ENCODE results near the gene CTDSP2. TPM values are rescaled to one million over a fixed set of nuclear protein-coding genes. Genes with fewer than 3 reads are reported as not detected.

CTDSP2 gene
- polyA plus RNA-seq, 1 of the 3 experiments (the other 2 are of a cell fraction): 119 TPM

DNA sequence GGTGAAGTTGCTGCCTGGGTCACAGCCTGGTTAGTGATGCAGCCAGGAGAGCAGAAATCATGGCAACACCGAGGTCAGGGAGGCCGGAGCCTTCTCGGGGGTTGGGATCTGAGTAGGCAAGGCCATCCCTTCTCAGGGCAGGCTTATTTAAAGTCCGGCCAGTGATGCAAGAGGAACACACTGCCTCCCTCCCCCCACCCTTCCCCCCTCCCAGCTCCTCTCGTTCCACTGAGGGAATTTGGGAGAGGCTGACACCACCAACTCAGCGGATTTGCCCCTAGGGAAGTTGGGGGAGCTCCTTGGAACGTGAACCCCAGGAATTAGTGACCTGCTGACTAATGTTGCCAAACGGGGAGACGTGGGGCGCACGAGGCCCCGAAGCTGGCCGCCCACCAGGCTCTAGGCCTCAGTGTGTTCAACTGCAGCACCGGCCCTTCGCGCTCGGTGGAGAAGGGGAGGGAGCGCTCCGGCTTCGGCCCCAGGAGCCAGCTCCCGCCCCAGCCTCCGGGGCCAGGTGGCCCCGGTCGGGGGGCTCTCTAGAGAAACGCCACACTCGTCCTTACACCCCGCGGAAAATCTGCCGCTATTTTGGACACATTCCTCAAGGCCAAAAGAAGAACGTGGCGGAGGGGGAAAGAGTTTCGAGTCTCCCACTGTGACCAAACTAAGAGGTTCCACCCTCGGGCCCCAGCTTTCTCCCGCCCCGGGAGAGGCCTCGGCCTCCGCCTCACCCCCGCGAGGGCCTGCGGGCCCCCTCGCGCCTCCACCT, 1.6 kb downstream of the CTDSP2 start (continued):
- TF ChIP-seq, protein P1, sequence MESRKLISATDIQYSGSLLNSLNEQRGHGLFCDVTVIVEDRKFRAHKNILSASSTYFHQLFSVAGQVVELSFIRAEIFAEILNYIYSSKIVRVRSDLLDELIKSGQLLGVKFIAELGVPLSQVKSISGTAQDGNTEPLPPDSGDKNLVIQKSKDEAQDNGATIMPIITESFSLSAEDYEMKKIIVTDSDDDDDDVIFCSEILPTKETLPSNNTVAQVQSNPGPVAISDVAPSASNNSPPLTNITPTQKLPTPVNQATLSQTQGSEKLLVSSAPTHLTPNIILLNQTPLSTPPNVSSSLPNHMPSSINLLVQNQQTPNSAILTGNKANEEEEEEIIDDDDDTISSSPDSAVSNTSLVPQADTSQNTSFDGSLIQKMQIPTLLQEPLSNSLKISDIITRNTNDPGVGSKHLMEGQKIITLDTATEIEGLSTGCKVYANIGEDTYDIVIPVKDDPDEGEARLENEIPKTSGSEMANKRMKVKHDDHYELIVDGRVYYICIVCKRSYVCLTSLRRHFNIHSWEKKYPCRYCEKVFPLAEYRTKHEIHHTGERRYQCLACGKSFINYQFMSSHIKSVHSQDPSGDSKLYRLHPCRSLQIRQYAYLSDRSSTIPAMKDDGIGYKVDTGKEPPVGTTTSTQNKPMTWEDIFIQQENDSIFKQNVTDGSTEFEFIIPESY (IDR thresholded peaks at IDR 0.05; ENCODE audit: borderline replicate concordance, low read depth): no peak
- TF ChIP-seq, protein P2, sequence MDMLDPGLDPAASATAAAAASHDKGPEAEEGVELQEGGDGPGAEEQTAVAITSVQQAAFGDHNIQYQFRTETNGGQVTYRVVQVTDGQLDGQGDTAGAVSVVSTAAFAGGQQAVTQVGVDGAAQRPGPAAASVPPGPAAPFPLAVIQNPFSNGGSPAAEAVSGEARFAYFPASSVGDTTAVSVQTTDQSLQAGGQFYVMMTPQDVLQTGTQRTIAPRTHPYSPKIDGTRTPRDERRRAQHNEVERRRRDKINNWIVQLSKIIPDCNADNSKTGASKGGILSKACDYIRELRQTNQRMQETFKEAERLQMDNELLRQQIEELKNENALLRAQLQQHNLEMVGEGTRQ (IDR thresholded peaks at IDR 0.05; ENCODE audit: borderline replicate concordance, low read depth, low read length): no peak
- TF ChIP-seq TEAD4 (IDR thresholded peaks at IDR 0.05; ENCODE audit: borderline replicate concordance, insufficient read depth) (no peak), FOXM1 (IDR thresholded peaks at IDR 0.05; ENCODE audit: low read depth) (no peak), NFIC (IDR thresholded peaks at IDR 0.05; ENCODE audit: borderline replicate concordance) (no peak), TAF1 (IDR thresholded peaks at IDR 0.05; ENCODE audit: borderline replicate concordance, low read depth, low read length) (peak; percentile 54; the same call in 1 of the 2 replicates), SMC3 (IDR thresholded peaks at IDR 0.05; ENCODE audit: low read depth, low read length) (no peak)
- TF ChIP-seq, protein P3, sequence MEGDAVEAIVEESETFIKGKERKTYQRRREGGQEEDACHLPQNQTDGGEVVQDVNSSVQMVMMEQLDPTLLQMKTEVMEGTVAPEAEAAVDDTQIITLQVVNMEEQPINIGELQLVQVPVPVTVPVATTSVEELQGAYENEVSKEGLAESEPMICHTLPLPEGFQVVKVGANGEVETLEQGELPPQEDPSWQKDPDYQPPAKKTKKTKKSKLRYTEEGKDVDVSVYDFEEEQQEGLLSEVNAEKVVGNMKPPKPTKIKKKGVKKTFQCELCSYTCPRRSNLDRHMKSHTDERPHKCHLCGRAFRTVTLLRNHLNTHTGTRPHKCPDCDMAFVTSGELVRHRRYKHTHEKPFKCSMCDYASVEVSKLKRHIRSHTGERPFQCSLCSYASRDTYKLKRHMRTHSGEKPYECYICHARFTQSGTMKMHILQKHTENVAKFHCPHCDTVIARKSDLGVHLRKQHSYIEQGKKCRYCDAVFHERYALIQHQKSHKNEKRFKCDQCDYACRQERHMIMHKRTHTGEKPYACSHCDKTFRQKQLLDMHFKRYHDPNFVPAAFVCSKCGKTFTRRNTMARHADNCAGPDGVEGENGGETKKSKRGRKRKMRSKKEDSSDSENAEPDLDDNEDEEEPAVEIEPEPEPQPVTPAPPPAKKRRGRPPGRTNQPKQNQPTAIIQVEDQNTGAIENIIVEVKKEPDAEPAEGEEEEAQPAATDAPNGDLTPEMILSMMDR (IDR thresholded peaks at IDR 0.05): no peak

DNA sequence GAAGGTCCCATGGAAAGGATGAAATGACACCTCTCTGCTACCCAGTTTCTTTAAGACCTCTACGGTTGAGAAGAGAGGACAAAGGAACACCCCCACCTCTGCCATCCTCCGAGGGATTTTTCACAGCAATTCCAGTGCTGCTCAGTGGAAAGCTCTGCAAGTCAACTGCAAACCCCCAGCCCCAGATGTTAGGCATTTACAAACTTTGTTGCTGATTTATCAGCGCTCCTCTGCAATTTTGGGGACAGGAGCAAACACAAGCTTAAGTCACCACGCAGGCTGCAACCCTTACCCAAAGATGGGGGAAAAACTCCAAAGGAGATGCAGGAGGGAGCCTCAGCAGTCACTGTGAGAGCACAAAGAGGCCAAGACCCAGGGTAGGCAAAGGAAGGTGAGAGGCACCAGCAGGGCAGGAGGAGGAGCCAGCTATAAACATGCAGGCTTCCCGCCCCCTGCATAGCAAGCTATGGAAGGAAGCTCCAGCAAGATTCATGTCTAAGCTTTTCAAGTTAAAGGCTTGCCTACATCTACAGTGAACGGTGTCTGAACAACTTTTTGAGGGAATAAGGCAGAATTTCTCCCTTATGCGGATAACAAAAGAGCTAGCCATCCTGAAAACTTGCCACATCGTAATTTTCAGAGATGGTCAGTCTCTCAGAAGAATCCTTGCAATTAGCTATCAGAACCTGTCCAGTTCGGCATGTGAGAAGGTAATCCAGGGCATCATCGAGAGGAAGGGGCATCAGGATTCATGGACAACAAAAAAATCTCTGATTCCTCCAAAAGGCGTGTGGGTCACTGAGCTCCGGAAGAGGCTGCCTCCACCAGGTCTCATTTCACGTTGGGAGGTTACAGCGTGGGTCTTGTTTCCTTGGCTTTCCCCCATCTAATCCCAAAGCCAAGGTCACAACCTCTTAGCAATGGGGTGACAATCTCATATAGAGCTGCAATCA, 3.9 kb downstream of the CTDSP2 start:
- Histone ChIP-seq H3F3A (replicated peaks; ENCODE audit: insufficient read depth) (peaks cover 23% of the 10 kb centered on the region), H4K20me1 (ENCODE audit: insufficient read depth) (peaks cover 78% of the 10 kb centered on the region), H3K4me2 (peak overlapping the region; percentile 86), H3K9ac (no peak overlapping the region), H3K27me3 (ENCODE audit: insufficient read depth) (no peaks in the 10 kb centered on the region), H3K9me3 (no peaks in the 10 kb centered on the region), H2AFZ (ENCODE audit: low read depth) (no peak overlapping the region), H3K36me3 (replicated peaks in 1 of 2; ENCODE audit: control insufficient read depth in 1 of 2, insufficient read depth in 2 of 2, low read length in 1 of 2) (peaks cover 0 to 5% of the 10 kb centered on the region in 2 experiments), H3K4me1 (ENCODE audit: control insufficient read depth in 1 of 2, insufficient read depth in 2 of 2, low read depth in 1 of 2, low read length in 1 of 2) (peaks cover 63 to 65% of the 10 kb centered on the region in 2 experiments), H3K79me2 (ENCODE audit: insufficient read depth) (peaks cover 89% of the 10 kb centered on the region), H3K27ac (ENCODE audit: low read depth in 2 of 2, low read length in 1 of 2) (peak overlapping the region in 1 of 2 experiments; percentile 99; a peak in 3 of 4 replicates), H3K9me2 (no peaks in the 10 kb centered on the region), H3K4me3 (ENCODE audit: low read depth in 2 of 2, low read length in 1 of 2) (peak overlapping the region; percentile 17 to 88; a peak in 2 of 4 replicates)
- CTCF ChIA-PET: interaction anchor here (0.9 to 6.4 kb wide), 7 partner anchors 9 to 83 kb away, joined by 3 to 67 read pairs (median 6); no protein-coding TSS in a partner anchor
- WGBS (ENCODE audit: low lambda C conversion rate): 86% methylated on average over 13 of the region's 14 CpGs
- POLR2A ChIA-PET: interaction anchor here (1.5 kb wide), 1 partner anchor 47 kb away, joined by 4 read pairs; no protein-coding TSS in a partner anchor
- DNase-seq: no peak
- TF ChIP-seq, protein P2 (IDR thresholded peaks at IDR 0.05; ENCODE audit: borderline replicate concordance, low read depth, low read length): no peak
- TF ChIP-seq MEF2A (IDR thresholded peaks at IDR 0.05; ENCODE audit: borderline replicate concordance, low read depth) (no peak), POLR2AphosphoS5 (IDR thresholded peaks at IDR 0.05; ENCODE audit: low read depth, low read length) (no peak)
